HEK293 (cell line): ENCODE results near the gene ABCA7.

Experiments
- CTCF ChIA-PET: fragments of 350-600 bp; formaldehyde crosslinking; extraction: SDS; loops from one replicate; lab custom pipeline; 2021; ENCODE audit warnings: antibody characterized with exemption; lab: Yijun Ruan, JAX
- POLR2A ChIA-PET: fragments of 300-600 bp; formaldehyde crosslinking; extraction: SDS; loops from one replicate; lab custom pipeline; 2020; ENCODE audit warnings: antibody characterized with exemption, inconsistent platforms; lab: Yijun Ruan, JAX
- H3K27ac ChIP-seq: fragments of 200-500 bp; sonication (Bioruptor generic); 2 replicates; pipeline ENCODE4 v1.5.1; 2014; ENCODE audit warnings: low read depth, low read length, control low read depth, inconsistent platforms; ENCODE audit errors: extremely low read depth
- H3K36me3 ChIP-seq, 2 experiments: fragments of 200-500 bp in 1 of 2; sonication (Bioruptor generic) in 1 of 2; 1 replicate in 1 of 2; 2 replicates in 1 of 2; pipeline ENCODE4 v1.5.1; 2014 to 2017; ENCODE audit warnings: inconsistent platforms in 2 of 2, low read length in 2 of 2; ENCODE audit not compliant: control insufficient read depth in 2 of 2, insufficient read depth in 1 of 2
- H3K4me1 ChIP-seq: fragments of 200-500 bp; sonication (Bioruptor generic); 2 replicates; pipeline ENCODE4 v1.5.1; 2014; ENCODE audit warnings: mild to moderate bottlenecking, low read length, inconsistent platforms; ENCODE audit not compliant: control insufficient read depth, insufficient read depth
- H3K4me3 ChIP-seq: 2 replicates; pipeline ENCODE4 v1.5.1; 2011; ENCODE audit warnings: low read depth, mild to moderate bottlenecking, control low read depth, low read length, moderate library complexity
- H3K9me3 ChIP-seq: fragments of 200-500 bp; sonication (Bioruptor generic); 2 replicates; pipeline ENCODE4 v1.5.1; 2014; ENCODE audit warnings: low read depth, low read length, inconsistent platforms; ENCODE audit not compliant: control insufficient read depth, insufficient read depth
- BCL11A ChIP-seq: fragments of 450-650 bp; formaldehyde crosslinking; IDR thresholded peaks from 2 replicates; pipeline ENCODE4 v1.5.1; 2016; ENCODE audit warnings: low read depth, missing biosample characterization, missing genetic modification characterization
- BCL11B ChIP-seq: fragments of 450-650 bp; formaldehyde crosslinking; IDR thresholded peaks from 2 replicates; pipeline ENCODE4 v1.5.1; 2016; ENCODE audit warnings: low read depth, missing biosample characterization, missing genetic modification characterization
- HIC1 ChIP-seq: fragments of 450-650 bp; formaldehyde crosslinking; IDR thresholded peaks from 2 replicates; pipeline ENCODE4 v1.5.1; 2016; ENCODE audit warnings: missing biosample characterization, missing genetic modification characterization
- KLF10 ChIP-seq: fragments of 450-650 bp; IDR thresholded peaks from 2 replicates; pipeline ENCODE4 v1.5.1; 2018; ENCODE audit warnings: missing biosample characterization, mild to moderate bottlenecking, missing genetic modification characterization
- KLF17 ChIP-seq: fragments of 450-650 bp; formaldehyde crosslinking; IDR thresholded peaks from 2 replicates; pipeline ENCODE4 v1.5.1; 2016; ENCODE audit warnings: missing biosample characterization, missing genetic modification characterization
- MEIS1 ChIP-seq: sonication (generic); formaldehyde crosslinking; IDR thresholded peaks from 2 replicates; pipeline ENCODE4 v1.8.1; 2022; ENCODE audit warnings: missing genetic modification reagents, mild to moderate bottlenecking, borderline replicate concordance
- PRDM10 ChIP-seq: fragments of 450-650 bp; formaldehyde crosslinking; IDR thresholded peaks from 2 replicates; pipeline ENCODE4 v1.5.1; 2016; ENCODE audit warnings: missing biosample characterization, missing genetic modification characterization
- RBAK ChIP-seq: fragments of 450-650 bp; formaldehyde crosslinking; IDR thresholded peaks from 2 replicates; pipeline ENCODE4 v1.5.1; 2016; ENCODE audit warnings: missing biosample characterization, missing genetic modification characterization
- TRIM28 ChIP-seq: IDR thresholded peaks from 2 replicates; pipeline ENCODE4 v1.6.1; 2011; ENCODE audit warnings: low read length, control low read depth, borderline replicate concordance
- ZBTB6 ChIP-seq: fragments of 450-650 bp; formaldehyde crosslinking; IDR thresholded peaks from 2 replicates; pipeline ENCODE4 v1.5.1; 2017; ENCODE audit warnings: missing biosample characterization, missing genetic modification characterization
- ZNF133 ChIP-seq: fragments of 450-650 bp; formaldehyde crosslinking; IDR thresholded peaks from 2 replicates; pipeline ENCODE4 v1.5.1; 2016; ENCODE audit warnings: missing biosample characterization, missing genetic modification characterization
- ZNF2 ChIP-seq: fragments of 450-650 bp; formaldehyde crosslinking; IDR thresholded peaks from 2 replicates; pipeline ENCODE4 v1.5.1; 2016; ENCODE audit warnings: missing biosample characterization, missing genetic modification characterization
- ZNF280C ChIP-seq: fragments of 450-650 bp; formaldehyde crosslinking; IDR thresholded peaks from 2 replicates; pipeline ENCODE4 v1.5.1; 2016; ENCODE audit warnings: missing biosample characterization, missing genetic modification characterization

The ABCA7 gene

GRCh38 chr19:1052349-1052975 is 12.6 kb downstream of the ABCA7 start:
- Histone ChIP-seq H3K36me3 (peaks cover 0 to 29% of the 10 kb centered on the region in 2 experiments; a peak in 1 of 3 replicates), H3K4me1 (no peaks in the 10 kb centered on the region), H3K27ac (no peak overlapping the region), H3K4me3 (no peak overlapping the region), H3K9me3 (no peaks in the 10 kb centered on the region)
- no peak for TF ChIP-seq MEIS1 (CRISPR knock-in tag)
- ChIA-PET POLR2A (no interaction called here), CTCF (no interaction called here)

GRCh38 chr19:1053176-1054101 is 13.5 kb downstream of the ABCA7 start:
- Histone ChIP-seq H3K9me3 (no peaks in the 10 kb centered on the region), H3K4me3 (no peak overlapping the region), H3K4me1 (no peaks in the 10 kb centered on the region), H3K36me3 (peaks cover 0 to 36% of the 10 kb centered on the region in 2 experiments; a peak in 1 of 3 replicates), H3K27ac (no peak overlapping the region)
- TF ChIP-seq TRIM28 (no peak), BCL11B (tag by site-specific recombination) (peak; percentile 93), RBAK (tag by site-specific recombination) (no peak), KLF10 (tag by site-specific recombination) (no peak), ZNF280C (tag by site-specific recombination) (no peak), HIC1 (peak; percentile 64), PRDM10 (no peak), BCL11A (tag by site-specific recombination) (0 out of 2 replicates have a peak, but pooled peaks have one; percentile 67), ZBTB6 (tag by site-specific recombination) (no peak), ZNF2 (tag by site-specific recombination) (no peak), ZNF133 (no peak), KLF17 (tag by site-specific recombination) (no peak)
- CTCF ChIA-PET = interaction anchor here (1.0 kb wide), 2 partner anchors 14 to 187 kb away, joined by 3 to 4 read pairs; partner anchors contain the start of gene ABCA7
- POLR2A ChIA-PET = no interaction called here
